Activated CD8-positive, alpha-beta memory T cell treated with anti-CD3 and anti-CD28 coated beads, Interleukin-2, amount 10 ng/mL, durations not matched to agents 7 days and 5 days (primary cell): Measurements from ENCODE around the gene ZNF799. TPM values are rescaled to one million over a fixed set of nuclear protein-coding genes. Genes with fewer than 3 reads are reported as not detected.
"Not testable (repeated sequence)": the region's sequence is repeated elsewhere in the genome, so short reads cannot be mapped to it uniquely, and the experiment has no call there.

Source experiments
- ATAC-seq: fragments of 150-1000 bp; cut with Tn5 transposase; one replicate; pipeline ENCODE4 v1.10.0; 2021; ENCODE audit warnings: moderate library complexity
- CTCF ChIA-PET: fragments of 350-600 bp; sonication (Branson Sonifier 250); formaldehyde crosslinking; loops from one replicate; lab custom pipeline; 2021; ENCODE audit warnings: antibody characterized with exemption; lab: Charles Lee
- DNase-seq: peaks from one replicate; pipeline ENCODE4 v3.0.0-alpha.2; 2020
- H3K27ac Mint-ChIP-seq: one replicate; pipeline ENCODE4 v1.8.0; 2021; ENCODE audit warnings: mild to moderate bottlenecking, mixed read lengths
- H3K27me3 Mint-ChIP-seq: one replicate; pipeline ENCODE4 v1.8.0; 2021; ENCODE audit warnings: mixed read lengths
- H3K36me3 Mint-ChIP-seq: one replicate; pipeline ENCODE4 v1.8.0; 2021; ENCODE audit warnings: mild to moderate bottlenecking, mixed read lengths
- H3K4me1 Mint-ChIP-seq: one replicate; pipeline ENCODE4 v1.8.0; 2021; ENCODE audit warnings: mixed read lengths
- H3K4me3 Mint-ChIP-seq: one replicate; pipeline ENCODE4 v1.8.0; 2021; ENCODE audit warnings: mild to moderate bottlenecking, moderate library complexity, mixed read lengths
- H3K9me3 Mint-ChIP-seq: one replicate; pipeline ENCODE4 v1.8.0; 2022; ENCODE audit warnings: low read depth, mixed read lengths
- total RNA-seq, 2 experiments: library from RNA; stranded (reverse); gene quantifications; one replicate each; pipeline ENCODE4 v1.2.3, GENCODE V29; 2021

The ZNF799 gene
- total RNA-seq = 1 to 10 TPM; 4.6 to 4.8 TPM

DNA sequence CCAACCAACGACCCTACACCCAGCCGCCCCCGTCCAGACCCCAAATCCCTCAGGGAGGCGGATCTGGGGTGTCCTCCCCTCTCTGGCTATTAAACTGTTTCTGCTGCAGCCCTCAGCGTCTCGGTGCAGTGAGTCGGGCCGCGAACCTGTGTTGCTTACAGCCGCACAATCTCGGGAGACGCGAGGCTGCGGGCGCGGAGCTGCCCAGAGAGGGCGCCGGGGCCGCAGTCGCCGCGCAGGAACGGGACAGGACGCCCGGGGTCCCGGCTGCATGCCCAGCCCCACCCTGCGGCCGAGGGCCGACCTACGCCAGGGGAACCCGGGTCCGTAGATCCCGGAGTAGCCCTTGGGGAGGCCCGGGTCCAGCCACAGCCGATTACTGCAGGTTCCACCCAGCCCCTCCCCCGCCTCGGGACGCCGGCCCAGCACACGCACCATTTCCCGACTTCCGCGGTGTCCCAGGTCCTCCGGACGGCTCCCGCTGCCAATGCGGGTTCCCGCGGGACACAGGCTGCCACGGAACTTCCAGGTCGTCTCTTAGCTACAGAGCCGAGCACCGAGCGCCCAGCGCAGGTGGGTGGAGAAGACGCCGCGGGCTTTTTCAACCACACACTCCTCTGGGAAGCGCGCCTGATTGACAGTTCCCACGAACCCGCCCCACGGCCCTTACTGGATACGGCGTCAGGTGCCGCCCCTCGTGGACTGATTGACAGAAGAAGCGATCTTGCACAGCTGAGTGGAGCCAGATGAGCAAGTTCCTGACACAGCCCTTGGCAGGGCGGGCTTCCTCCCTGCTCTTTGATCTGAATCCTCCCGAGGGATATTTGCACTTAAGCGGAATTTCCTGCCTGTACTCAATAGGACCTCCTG, at the start of gene ZNF799:
TSS of gene ZNF799 (minus strand) at position 639 of the 870 bp plus-strand sequence. CDS start at position 438, 201 bp downstream.
- CTCF ChIA-PET = interaction anchor here (0.6 to 0.7 kb wide), 2 partner anchors 68 to 82 kb away, joined by 3 read pairs; no protein-coding TSS in a partner anchor
- Mint-ChIP-seq H3K4me1 (peaks cover 9% of the 10 kb centered on the region), H3K27me3 (no peaks in the 10 kb centered on the region), H3K27ac (peak within 1 kb of the TSS; percentile 68), H3K9me3 (peaks cover 10% of the 10 kb centered on the region), H3K4me3 (peak within 1 kb of the TSS; percentile 85), H3K36me3 (peaks cover 23% of the 10 kb centered on the region)
- DNase-seq (peak; percentile 92), ATAC-seq (peak; percentile 98)

DNA sequence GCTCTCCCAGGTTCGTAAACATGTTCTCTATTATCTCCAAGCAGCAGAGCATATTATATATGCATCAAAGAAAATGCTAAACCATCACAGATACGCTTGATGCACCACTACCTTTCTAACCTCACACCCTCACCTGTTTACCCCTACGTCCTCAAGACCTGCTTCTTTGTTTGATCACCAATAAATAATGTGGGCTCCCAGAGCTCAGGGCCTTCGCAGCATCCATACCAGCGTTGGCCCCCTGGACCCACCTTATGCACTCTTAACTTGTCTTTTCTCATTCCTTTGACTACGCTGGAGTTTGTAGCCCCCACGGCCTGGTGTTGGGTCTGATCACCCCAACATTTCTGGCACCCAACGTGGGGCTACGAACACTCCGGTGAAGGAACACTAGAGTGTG, 49.8 kb upstream of the ZNF799 start:
- Mint-ChIP-seq H3K36me3 (peaks cover 3% of the 10 kb centered on the region), H3K27me3 (no peaks in the 10 kb centered on the region), H3K4me3 (no peak overlapping the region), H3K27ac (no peak overlapping the region), H3K9me3 (peaks cover 25% of the 10 kb centered on the region), H3K4me1 (no peaks in the 10 kb centered on the region)
- CTCF ChIA-PET = no interaction called here
- no peak for ATAC-seq
- no peak for DNase-seq

DNA sequence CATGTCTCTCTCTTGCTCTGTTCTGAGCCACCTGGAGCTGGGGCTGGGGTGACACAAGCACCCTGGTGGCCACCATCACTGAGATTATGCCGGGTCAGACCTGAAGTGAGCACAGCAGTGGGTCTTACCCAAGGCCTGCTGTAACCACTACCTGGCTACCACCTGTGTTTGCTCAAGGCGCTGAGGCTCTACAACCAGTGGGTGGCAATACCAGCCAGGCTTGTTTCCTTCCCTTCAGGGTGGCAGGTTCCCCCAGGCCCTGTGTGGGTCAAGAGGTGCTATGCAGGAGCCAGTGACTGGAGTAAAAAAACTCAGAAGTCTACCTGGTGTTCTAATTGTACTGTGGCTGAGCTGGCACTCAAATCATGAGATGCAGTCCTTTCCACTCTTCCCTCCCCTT, 47.7 kb upstream of the ZNF799 start:
- Mint-ChIP-seq H3K4me3 (no peak overlapping the region), H3K36me3 (peaks cover 6% of the 10 kb centered on the region), H3K9me3 (peaks cover 29% of the 10 kb centered on the region), H3K27me3 (no peaks in the 10 kb centered on the region), H3K27ac (no peak overlapping the region), H3K4me1 (no peaks in the 10 kb centered on the region)
- CTCF ChIA-PET = no interaction called here
- ATAC-seq = no peak
- no peak for DNase-seq

DNA sequence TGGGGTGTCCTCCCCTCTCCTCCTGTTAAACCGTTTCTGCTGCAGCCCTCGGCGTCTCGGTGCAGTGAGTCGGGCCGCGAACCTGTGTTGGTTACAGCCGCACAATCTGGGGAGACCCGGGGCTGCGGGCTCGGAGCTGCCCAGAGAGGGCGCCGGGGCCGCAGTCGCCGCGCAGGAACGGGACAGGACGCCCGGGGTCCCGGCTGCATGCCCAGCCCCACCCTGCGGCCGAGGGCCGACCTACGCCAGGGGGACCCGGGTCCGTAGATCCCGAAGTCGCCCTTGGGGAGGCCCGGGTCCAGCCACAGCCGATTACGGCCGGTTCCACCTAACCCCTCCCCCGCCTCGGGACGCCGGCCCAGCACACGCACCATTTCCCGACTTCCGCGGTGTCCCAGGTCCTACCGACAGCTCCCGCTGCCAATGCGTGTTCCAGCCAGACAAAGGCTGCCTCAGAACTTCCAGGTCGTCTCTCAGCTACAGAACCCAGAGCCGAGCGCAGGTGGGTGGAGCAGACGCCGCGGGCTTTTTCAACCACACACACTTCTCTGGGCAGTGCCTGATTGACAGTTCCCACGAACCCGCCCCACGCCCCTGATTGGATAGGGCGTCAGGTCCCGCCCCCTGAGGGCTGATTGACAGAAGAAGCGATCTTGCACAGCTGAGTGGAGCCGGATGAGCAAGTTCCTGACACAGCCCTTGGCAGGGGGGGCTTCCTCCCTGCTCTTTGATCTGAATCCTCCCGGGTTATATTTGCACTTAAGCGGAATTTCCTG, 39.7 kb upstream of the ZNF799 start, which contains the start of gene ZNF443:
TSS of gene ZNF443 (minus strand) at position 481 of the 776 bp plus-strand sequence. CDS start at position 374, 107 bp downstream.
- ATAC-seq = peak; percentile 99
- Mint-ChIP-seq H3K36me3 (peaks cover 30% of the 10 kb centered on the region), H3K4me1 (peaks cover 10% of the 10 kb centered on the region), H3K27ac (peak within 1 kb of the TSS; percentile 95), H3K9me3 (peaks cover 9% of the 10 kb centered on the region), H3K27me3 (no peaks in the 10 kb centered on the region), H3K4me3 (peak within 1 kb of the TSS; percentile 98)
- CTCF ChIA-PET = interaction anchor here (0.9 to 1.5 kb wide), 6 partner anchors 20 to 350 kb away, joined by 3 to 5 read pairs (median 3); partner anchors contain the start of genes ZNF44 and ZNF563
- peak; percentile 99 for DNase-seq

DNA sequence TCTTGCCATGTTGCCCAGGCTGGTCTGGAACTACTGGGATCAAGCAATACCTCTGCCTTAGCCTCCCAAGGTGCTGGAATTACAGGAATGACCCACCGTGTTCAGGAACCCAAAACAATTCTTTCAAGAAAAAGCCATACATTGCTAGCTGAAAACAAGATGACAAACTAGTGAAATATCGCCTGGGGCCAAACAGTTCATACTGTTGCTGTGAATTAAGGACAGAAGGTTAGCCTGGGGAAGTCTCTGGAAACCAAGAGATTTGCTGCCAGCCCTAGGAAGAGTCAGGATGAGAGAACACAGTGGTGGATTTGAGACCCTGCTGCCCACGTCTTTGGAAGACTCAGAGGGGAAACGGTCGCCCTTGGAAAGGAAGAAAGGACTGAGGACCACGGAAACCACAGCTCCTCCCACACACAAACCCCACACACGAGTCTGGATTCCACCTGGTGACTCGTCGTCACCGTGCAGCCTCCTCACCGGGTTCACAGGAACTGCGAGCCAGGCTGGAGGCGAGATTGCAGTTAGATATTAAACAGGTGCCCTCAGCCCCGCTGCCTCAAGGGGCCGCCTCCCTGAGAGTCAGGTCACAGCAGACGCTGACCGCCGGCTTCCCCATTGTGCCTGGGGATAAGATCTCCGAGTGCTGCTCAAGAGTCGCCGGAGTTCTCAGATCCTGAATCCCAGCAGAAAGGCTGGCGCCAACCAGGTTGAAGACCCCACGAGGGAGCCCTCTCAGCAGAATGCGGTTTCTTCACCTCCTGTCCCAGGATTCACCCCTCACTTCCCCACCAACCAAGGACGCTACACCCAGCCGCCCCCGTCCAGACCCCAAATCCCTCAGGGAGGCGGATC, 38.8 kb upstream of the ZNF799 start:
- CTCF ChIA-PET = interaction anchor here (0.9 to 1.5 kb wide), 4 partner anchors 19 to 349 kb away, joined by 3 to 5 read pairs (median 3); partner anchors contain the start of gene ZNF563

DNA sequence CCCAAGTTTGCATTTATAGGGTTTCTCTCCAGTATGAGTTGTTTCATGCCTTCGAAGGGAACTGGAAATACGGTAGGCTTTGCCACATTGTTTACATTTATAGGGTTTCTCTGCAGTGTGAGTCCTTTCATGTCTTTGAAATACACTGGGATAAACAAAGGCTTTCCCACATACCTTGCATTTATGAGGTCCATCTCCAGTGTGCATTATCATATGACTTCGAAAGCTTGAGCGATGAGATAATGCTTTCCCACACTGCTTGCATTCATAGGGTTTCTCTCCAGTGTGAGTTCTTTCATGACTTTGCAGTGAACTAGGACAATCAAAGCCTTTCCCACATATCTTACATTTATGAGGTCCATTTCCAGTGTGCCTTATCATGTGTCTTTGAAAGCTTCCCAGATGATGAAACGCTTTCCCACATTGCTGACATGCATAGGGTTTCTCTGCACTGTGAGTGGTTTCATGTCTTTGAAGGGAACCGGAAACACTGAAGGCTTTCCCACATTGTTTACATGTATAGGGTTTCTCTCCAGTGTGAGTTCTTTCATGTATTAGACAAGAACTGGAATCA, 29.7 kb upstream of the ZNF799 start:
- H3K4me1 Mint-ChIP-seq, ATAC-seq, H3K27me3 Mint-ChIP-seq, H3K27ac Mint-ChIP-seq, DNase-seq, H3K4me3 Mint-ChIP-seq, CTCF ChIA-PET: not testable (repeated sequence)
- Mint-ChIP-seq H3K36me3 (peaks cover 65% of the 10 kb centered on the region), H3K9me3 (peaks cover 38% of the 10 kb centered on the region)

More for the DNA sequence above, 38.8 kb upstream of the ZNF799 start:
- peak overlapping the region; percentile 72 for H3K27ac Mint-ChIP-seq
- peak; percentile 67 for DNase-seq
- peak overlapping the region; percentile 98 for H3K4me3 Mint-ChIP-seq
- peaks cover 35% of the 10 kb centered on the region for H3K36me3 Mint-ChIP-seq
- peaks cover 12% of the 10 kb centered on the region for H3K9me3 Mint-ChIP-seq
- H3K27me3 Mint-ChIP-seq, H3K4me1 Mint-ChIP-seq, ATAC-seq: not testable (repeated sequence)

DNA sequence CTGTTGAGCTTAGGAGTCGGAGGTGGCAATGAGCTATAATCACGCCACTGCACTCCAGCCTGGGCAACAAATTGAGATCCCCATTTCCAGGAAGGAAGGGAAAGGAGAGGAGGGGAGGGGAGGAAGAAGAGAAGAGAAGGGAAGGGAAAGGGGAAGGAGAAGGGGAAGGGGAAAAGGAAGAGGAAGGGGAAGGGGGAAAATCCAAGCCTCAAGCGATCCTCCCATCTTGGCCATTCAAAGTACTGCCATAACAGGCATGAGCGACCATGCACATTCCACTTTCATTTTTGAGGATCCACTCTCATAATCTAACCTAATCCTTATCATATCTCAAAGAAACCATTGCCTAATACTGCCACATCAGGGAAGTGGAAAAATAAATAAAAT, 24.8 kb upstream of the ZNF799 start:
- no peaks in the 10 kb centered on the region for H3K27me3 Mint-ChIP-seq
- CTCF ChIA-PET = interaction anchor here (0.6 kb wide), 1 partner anchor 386 kb away, joined by 3 read pairs; no protein-coding TSS in a partner anchor
- H3K27ac Mint-ChIP-seq = no peak overlapping the region
- peaks cover 34% of the 10 kb centered on the region for H3K9me3 Mint-ChIP-seq
- H3K36me3 Mint-ChIP-seq = peaks cover 51% of the 10 kb centered on the region
- ATAC-seq = no peak
- H3K4me1 Mint-ChIP-seq = no peaks in the 10 kb centered on the region
- no peak overlapping the region for H3K4me3 Mint-ChIP-seq
- no peak for DNase-seq

DNA sequence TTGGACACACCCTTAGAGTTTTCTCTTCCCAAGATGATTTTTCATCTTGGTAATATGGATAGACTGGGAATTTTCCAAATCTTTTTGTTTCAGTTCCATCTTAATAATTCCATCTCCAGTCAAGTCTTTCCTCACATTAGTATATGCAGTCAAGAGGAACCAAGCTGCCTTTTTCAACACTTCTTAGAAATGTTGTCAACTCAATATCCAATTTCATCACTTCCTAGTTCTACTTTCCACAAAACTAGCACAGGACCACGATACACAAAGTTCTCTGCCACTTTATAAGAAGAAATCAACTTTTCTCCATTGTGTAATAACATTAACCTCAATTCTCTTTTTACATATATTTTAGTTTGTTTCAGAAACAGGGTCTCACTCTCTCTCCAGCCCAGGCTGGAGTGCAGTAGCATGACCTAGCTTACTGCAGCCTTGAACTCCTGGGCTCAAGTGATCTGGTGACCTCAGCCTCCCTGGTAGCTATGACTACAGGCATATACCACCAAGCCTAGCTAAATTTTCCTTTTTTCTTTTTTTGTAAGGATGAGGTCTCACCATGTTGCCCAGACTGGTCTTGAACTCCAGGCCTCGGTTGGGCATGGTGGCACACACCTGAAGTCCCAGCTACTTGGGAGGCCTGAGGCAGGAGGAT, 24.3 kb upstream of the ZNF799 start:
- H3K9me3 Mint-ChIP-seq = peaks cover 31% of the 10 kb centered on the region
- ATAC-seq = no peak
- no peak for DNase-seq
- no peak overlapping the region for H3K4me3 Mint-ChIP-seq
- no peaks in the 10 kb centered on the region for H3K4me1 Mint-ChIP-seq
- H3K27me3 Mint-ChIP-seq = no peaks in the 10 kb centered on the region
- peaks cover 46% of the 10 kb centered on the region for H3K36me3 Mint-ChIP-seq
- no peak overlapping the region for H3K27ac Mint-ChIP-seq
- CTCF ChIA-PET = no interaction called here

DNA sequence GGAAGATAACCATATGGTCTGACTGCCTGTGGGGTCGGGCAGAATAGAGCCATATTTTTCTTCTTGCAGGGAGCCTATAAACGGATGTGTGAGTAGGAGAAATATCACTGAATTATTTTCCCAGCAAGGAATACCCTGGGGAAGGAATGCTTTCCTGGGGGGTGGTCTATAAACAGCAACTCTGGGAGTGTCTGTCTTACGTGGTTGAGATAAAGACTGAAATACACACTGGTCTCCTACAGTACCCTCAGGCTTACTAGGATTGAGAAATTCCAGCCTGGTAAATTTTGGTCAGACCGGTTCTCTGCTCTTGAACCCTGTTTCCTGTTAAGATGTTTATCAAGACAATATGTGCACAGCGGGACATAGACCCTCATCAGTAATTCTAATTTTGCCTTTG, 16.2 kb upstream of the ZNF799 start:
- Mint-ChIP-seq H3K9me3 (peaks cover 16% of the 10 kb centered on the region), H3K36me3 (peaks cover 12% of the 10 kb centered on the region)
- ATAC-seq, H3K4me3 Mint-ChIP-seq, DNase-seq, H3K4me1 Mint-ChIP-seq, H3K27ac Mint-ChIP-seq, CTCF ChIA-PET, H3K27me3 Mint-ChIP-seq: not testable (repeated sequence)

DNA sequence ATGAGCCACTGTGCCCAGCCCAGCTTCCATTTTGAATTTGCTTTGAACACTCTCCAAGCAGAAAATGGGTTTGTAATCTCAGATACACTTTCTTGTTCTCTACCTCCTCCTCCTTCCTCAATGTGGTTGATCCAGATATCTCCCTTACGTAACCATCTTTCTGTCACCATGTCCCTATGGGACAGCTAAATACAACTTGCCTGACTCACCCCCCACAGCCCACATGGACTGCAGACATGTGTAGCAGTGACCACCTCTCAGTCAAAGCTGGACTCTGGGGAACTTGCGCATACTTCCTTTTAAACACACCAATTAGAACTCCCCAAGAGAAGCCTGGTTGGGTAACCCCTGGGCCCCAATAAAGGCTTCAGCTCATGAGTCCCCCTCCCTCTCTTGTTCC, 10.8 kb upstream of the ZNF799 start:
- ATAC-seq = no peak

DNA sequence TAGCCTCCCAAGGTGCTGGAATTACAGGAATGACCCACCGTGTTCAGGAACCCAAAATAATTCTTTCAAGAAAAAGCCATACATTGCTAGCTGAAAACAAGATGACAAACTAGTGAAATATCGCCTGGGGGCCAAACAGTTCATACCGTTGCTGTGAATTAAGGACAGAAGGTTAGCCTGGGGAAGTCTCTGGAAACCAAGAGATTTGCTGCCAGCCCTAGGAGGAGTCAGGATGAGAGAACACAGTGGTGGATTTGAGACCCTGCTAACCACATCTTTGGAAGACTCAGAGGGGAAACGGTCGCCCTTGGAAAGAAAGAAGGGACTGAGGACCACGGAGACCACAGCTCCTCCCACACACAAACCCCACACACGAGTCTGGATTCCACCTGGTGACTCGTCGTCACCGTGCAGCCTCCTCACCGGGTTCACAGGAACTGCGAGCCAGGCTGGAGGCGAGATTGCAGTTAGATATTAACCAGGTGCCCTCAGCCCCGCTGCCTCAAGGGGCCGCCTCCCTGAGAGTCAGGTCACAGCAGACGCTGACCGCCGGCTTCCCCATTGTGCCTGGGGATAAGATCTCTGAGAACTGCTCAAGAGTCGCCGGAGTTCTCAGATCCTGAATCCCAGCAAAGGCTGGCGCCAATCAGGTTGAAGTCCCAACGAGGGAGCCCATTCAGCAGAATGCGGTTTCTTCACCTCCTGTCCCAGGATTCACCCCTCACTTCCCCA, 1.0 kb downstream of the ZNF799 start:
- H3K27me3 Mint-ChIP-seq = not testable (repeated sequence)
- peak overlapping the region; percentile 24 for H3K27ac Mint-ChIP-seq
- peak overlapping the region; percentile 85 for H3K4me3 Mint-ChIP-seq

More for the DNA sequence above, 10.8 kb upstream of the ZNF799 start:
- no peak overlapping the region for H3K4me3 Mint-ChIP-seq
- H3K4me1 Mint-ChIP-seq = no peaks in the 10 kb centered on the region
- H3K27ac Mint-ChIP-seq = no peak overlapping the region
- H3K9me3 Mint-ChIP-seq = peaks cover 18% of the 10 kb centered on the region
- H3K27me3 Mint-ChIP-seq = no peaks in the 10 kb centered on the region
- DNase-seq = no peak
- H3K36me3 Mint-ChIP-seq = peaks cover 6% of the 10 kb centered on the region
- CTCF ChIA-PET = no interaction called here

More for the DNA sequence above, 1.0 kb downstream of the ZNF799 start:
- peaks cover 28% of the 10 kb centered on the region for H3K36me3 Mint-ChIP-seq
- CTCF ChIA-PET, H3K4me1 Mint-ChIP-seq: not testable (repeated sequence)
- peaks cover 13% of the 10 kb centered on the region for H3K9me3 Mint-ChIP-seq
- ATAC-seq (peak; percentile 13), DNase-seq (peak; percentile 42)
